Heart left ventricle (tissue), 13 donors: ENCODE data around the gene FRMD1.

Experiments
- CTCF ChIP-seq, 12 donors: fragments of 200-600 bp; sonication (generic) in 4 of 12; IDR thresholded peaks; one replicate each; pipeline versions ENCODE4 v1.5.0 to v1.8.0; 2018 to 2022; ENCODE audit warnings: antibody characterized with exemption in 12 of 12, mild to moderate bottlenecking in 5 of 12
- POLR2A ChIP-seq, 2 donors: fragments of 450-650 bp; IDR thresholded peaks; one replicate each; pipeline ENCODE4 v1.6.1; 2017; ENCODE audit warnings: antibody characterized with exemption in 2 of 2, mild to moderate bottlenecking in 2 of 2, moderate library complexity in 2 of 2
- donor health status: ischemic (EF 13 %, LVEDD 7.1; RV severe dilation, severe dysfunction).
- donor health status: DM: no; HTN: yes; CAD: no.
- donor health status: DM: no; HTN: no; CAD: no.
- donor health status: ischemic (EF 25% LVEDD 6.9; RV normal size, moderate dysfunction).
- donor health status: ischemic (EF 25% LVEDD 5.7; RV mildly dilated, moderate dysfunction).
- donor health status: ischemic (EF 35%, LVEDD 5.7; RV mildly dilated, moderate dysfunction).
- donor health status: nonischemic (EF 11% LVEDD 7.7; RV severe dilation, severe dysfunction).
- donor health status: DM: yes; HTN: yes; CAD: no.
- donor health status: PGD.
- donor health status: ischemic (EF 29% LVEDD 5.4; RV normal size, mild dysfunction).
- donor health status: nonischemic (EF 23%, LVEDD 6.1; RV moderate dilation, normal function).

GRCh38 chr6:168091381-168092264 is 12.6 kb upstream of the FRMD1 start:
- no peak for TF ChIP-seq POLR2A (IDR thresholded peaks at IDR 0.05)
- no peak for TF ChIP-seq CTCF (IDR thresholded peaks at IDR 0.05)
